GM21576 (cell line): Measurements from ENCODE around the gene MOK.

Source experiments
- ATAC-seq: cut with Tn5 transposase; IDR thresholded peaks from one replicate; pipeline ENCODE4 v1.9.1; 2021; ENCODE audit warnings: mild to moderate bottlenecking, moderate library complexity; ENCODE audit not compliant: unreplicated experiment

The MOK gene

GRCh38 chr14:102227184-102227964, 77.6 kb downstream of the MOK start:
- ATAC-seq: no peak

GRCh38 chr14:102226356-102227125, 78.4 kb downstream of the MOK start:
- ATAC-seq: no peak

- no peak for ATAC-seq
Measured at GRCh38 chr14:102225936-102226335, 79.0 kb downstream of the MOK start.

GRCh38 chr14:102225386-102225785, 79.6 kb downstream of the MOK start:
- no peak for ATAC-seq

- no peak for ATAC-seq
Measured at GRCh38 chr14:102223682-102224081, 81.3 kb downstream of the MOK start.

GRCh38 chr14:102222751-102223150, 82.2 kb downstream of the MOK start:
- no peak for ATAC-seq

- no peak for ATAC-seq
Measured at GRCh38 chr14:102222009-102222575, 82.9 kb downstream of the MOK start.

- ATAC-seq: no peak
Measured at GRCh38 chr14:102221026-102221425, 83.9 kb downstream of the MOK start.

- ATAC-seq: peak; percentile 92
Measured at GRCh38 chr14:102220031-102220430, 84.9 kb downstream of the MOK start.

GRCh38 chr14:102219316-102219715, 85.6 kb downstream of the MOK start:
- no peak for ATAC-seq

- no peak for ATAC-seq
Measured at GRCh38 chr14:102218688-102219087, 86.3 kb downstream of the MOK start.

- ATAC-seq: no peak
Measured at GRCh38 chr14:102217987-102218421, 87.0 kb downstream of the MOK start.

- ATAC-seq: no peak
Measured at GRCh38 chr14:102217399-102217798, 87.6 kb downstream of the MOK start.

- ATAC-seq: no peak
Measured at GRCh38 chr14:102215576-102216250, 89.3 kb downstream of the MOK start.

- ATAC-seq: no peak
Measured at GRCh38 chr14:102215071-102215470, 89.9 kb downstream of the MOK start.

- no peak for ATAC-seq
Measured at GRCh38 chr14:102213984-102214658, 90.8 kb downstream of the MOK start.

- no peak for ATAC-seq
Measured at GRCh38 chr14:102213470-102213869, 91.5 kb downstream of the MOK start.

- no peak for ATAC-seq
Measured at GRCh38 chr14:102212845-102213244, 92.1 kb downstream of the MOK start.

GRCh38 chr14:102212356-102212755, 92.6 kb downstream of the MOK start:
- no peak for ATAC-seq

GRCh38 chr14:102211240-102211639, 93.7 kb downstream of the MOK start:
- no peak for ATAC-seq
